NCI-H510A treated with DMSO at 0.1 percent for 48 hours (cell line): ENCODE results near the gene PTGES3L.
"Not testable (repeated sequence)": the region's sequence is repeated elsewhere in the genome, so short reads cannot be mapped to it uniquely, and the experiment has no call there.

Experiments
- DNase-seq: peaks from one replicate; lab custom pipeline; 2025; lab: John Stamatoyannopoulos, UW

Gene PTGES3L

GRCh38 chr17:42980274-42980765 is 440 bp upstream of the PTGES3L start, which contains the start of gene RUNDC1:
Gene RUNDC1, plus strand, starts transcription at chr17:42980565. Its CDS starts 12 bp downstream, at chr17:42980577.
- DNase-seq: peak; percentile 77

DNA sequence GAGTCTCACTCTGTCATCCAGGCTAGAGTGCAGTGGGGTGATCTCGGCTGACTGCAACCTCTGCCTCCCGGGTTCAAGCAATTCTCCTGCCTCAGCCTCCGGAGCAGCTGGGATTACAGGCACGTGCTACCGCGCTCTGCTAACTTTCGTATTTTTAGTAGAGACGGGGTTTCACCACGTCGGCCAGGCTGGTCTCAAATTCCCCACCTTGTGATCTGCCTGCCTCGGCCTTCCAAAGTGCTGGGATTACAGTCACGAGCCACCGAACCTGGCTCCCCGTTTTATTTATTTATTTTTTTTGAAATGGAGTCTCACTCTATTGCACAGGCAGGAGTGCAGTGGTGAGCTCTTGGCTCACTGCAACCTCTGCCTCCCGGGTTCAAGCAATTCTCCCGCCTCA is 4.2 kb downstream of the PTGES3L start:
- not testable (repeated sequence) for DNase-seq

- no peak for DNase-seq
Observed at GRCh38 chr17:42975265-42975664, 4.6 kb downstream of the PTGES3L start.

DNA sequence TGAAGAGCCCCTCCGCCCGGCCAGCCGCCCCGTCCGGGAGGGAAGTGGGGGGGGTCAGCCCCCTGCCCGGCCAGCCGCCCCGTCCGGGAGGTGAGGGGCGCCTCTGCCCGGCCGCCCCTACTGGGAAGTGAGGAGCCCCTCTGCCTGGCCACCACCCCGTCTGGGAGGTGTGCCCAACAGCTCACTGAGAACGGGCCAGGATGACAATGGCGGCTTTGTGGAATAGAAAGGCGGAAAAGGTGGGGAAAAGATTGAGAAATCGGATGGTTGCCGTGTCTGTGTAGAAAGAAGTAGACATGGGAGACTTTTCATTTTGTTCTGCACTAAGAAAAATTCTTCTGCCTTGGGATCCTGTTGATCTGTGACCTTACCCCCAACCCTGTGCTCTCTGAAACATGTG is 6.6 kb downstream of the PTGES3L start:
- DNase-seq: not testable (repeated sequence)

DNA sequence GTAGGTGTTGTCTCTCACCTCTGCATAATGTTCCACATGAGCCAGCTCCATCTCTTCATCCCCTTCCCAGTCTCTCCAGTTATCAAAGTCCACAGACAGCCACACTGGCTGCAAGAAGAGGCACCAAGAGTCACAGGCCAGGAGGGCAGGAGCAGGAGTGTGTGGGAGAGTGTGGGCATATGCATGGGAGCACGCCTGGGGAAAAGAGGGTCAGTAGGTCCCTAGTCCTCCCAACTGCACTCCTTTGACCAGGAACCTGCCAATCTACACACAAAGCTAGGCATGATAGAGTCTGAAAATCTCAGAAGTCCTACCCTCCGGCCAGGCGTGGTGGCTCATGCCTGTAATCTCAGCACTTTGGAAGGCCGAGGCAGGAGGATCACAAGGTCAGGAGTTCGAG is 8.3 kb downstream of the PTGES3L start:
- DNase-seq: no peak

DNA sequence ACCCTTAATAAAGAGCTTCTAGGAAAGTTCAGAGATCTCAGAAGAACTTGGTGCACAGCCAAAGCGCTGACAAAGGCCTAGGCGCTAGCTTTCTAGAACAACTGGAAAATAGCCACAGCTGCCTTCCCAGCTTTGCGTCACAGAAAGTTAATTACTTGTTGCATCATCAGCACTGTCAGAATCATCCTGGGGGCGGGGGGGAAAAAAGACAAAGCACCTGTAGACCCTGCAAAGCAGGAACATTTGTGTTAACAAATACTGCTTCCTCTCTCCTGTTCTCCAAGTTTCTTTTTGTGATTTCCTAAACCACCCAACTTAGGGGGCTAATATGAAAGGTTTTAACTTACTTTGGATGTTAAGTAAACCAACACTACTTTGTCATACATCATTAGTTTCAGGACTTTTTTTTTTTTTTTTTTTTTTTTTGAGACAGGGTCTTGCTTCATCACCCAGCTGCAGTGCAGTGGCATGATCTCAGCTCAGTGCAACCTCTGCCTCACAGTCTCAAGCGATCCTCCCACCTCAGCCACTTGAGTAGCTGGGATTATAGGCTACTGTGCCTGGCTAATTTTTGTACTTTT is 10.8 kb downstream of the PTGES3L start:
- DNase-seq: no peak

DNA sequence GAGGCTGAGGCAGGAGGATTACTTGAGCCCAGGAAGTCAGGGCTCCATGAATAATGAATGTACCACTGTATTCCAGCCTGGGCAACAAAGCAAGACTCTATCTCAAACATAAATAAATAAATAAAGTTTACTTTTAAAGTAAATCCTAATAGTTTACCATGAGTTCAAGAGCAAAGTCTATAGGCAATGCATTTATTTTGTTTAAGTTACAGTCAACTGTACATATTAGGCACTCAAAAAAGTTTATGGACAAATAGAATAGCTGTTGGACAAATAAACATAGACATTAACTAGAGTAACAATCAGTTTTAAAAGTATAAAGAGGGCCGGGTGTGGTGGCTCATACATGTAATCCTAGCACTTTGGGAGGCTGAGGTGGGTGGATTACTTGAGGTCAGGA is 12.0 kb downstream of the PTGES3L start:
- no peak for DNase-seq

- peak; percentile 92 for DNase-seq
Observed at GRCh38 chr17:42964161-42964932, 15.5 kb downstream of the PTGES3L start, which contains the start of gene AARSD1. Gene AARSD1, minus strand, starts transcription at chr17:42964454. Its CDS starts 14 bp downstream, at chr17:42964440.

GRCh38 chr17:42953669-42954068 is 26.2 kb downstream of the PTGES3L start:
- no peak for DNase-seq

DNA sequence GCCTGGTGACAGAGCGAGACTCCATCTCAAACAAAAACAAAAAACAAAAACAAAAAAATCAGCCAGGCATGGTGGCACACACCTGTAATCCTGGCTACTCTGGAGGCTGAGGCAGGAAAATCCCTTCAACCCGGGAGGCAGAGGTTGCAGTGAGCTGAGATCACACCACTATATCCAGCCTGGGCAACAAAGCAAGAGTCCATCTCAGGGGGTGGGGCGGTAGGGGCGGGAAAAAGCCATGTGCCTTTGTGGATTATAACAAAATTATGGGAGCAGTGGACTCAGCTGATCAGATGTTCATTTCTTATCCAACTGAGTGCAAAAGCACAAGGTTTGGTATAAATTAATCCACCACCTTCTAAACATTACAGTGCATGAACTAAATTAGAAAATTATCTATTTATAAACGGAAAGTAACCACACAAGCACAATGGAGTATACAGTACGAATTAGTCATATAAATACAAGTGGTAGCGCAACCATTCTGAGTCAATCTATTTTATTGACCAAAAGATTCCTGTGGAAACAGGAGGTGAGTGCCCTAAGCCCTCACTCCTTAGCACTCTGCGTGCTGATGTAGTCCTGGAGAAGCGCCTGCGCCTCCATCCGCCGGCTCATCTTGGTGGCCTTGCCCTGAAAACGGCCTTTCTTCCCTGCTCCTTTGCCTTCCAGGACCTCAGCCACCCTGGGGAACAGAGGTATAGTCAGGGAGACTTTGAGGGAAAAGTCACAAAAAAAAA is 29.7 kb downstream of the PTGES3L start:
- no peak for DNase-seq

- DNase-seq: no peak
Observed at GRCh38 chr17:42946812-42947211, 33.1 kb downstream of the PTGES3L start.

- no peak for DNase-seq
Observed at GRCh38 chr17:42944211-42944610, 35.7 kb downstream of the PTGES3L start.

GRCh38 chr17:42937712-42938596 is 41.9 kb downstream of the PTGES3L start:
- peak; percentile 61 for DNase-seq

DNA sequence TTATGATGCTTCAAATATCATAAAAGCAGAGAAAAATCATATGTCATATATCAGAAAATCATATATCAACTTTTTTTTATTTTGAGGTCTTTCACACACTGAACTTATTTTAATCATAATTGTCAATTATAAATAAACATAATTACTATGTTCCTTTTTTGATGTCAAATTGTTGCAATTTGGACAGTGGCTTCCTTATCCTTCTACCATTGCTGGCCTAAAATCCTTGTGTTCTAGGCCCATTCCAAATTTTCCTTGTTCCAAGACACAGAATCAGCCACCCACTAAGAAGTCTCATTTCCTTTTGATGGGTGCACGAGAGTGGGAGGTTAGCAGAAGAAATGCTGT is 50.4 kb downstream of the PTGES3L start:
- no peak for DNase-seq

GRCh38 chr17:42928714-42929496 is 51.0 kb downstream of the PTGES3L start:
- DNase-seq: peak; percentile 47

DNA sequence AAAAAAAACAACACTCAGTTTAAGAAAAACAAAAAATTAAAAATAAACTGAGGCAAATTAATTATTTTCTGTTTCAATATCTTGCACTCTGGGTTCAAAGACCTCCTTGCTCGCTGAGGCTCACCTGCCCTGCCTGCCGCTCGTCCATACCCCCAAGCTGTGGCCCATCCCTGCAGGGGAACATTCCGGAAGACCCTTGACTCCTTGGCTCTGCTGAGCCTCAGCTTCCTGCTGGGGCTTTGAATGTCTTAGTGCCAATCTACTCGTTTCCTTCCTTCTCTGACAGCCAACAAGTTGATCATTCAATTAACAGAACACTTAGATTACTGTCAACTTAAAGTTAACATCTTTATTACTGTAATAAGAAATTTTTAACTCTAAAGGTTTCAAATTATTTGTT is 55.0 kb downstream of the PTGES3L start:
- DNase-seq: no peak

- DNase-seq: not testable (repeated sequence)
Observed at GRCh38 chr17:42923472-42923871, 56.4 kb downstream of the PTGES3L start.

- DNase-seq: no peak
Observed at GRCh38 chr17:42922294-42922693, 57.6 kb downstream of the PTGES3L start.

DNA sequence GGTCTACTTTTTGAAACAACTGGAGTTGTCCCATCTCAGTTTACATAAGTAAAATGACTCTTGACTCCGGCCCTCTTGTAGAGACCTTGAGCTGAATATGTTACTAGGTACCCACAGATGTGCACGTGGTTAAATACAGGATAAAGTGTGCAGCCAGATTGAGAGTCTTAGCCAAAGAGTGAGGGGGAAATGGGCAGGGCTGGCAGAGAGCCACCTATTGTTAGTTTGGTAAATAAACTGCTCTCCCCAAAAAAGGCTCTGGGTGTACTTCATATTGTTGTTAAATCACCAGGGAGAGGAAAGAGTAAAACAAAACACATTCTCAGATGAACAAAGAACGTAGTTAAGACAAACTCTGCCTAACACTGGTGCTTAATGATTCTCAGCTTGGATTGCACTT is 59.0 kb downstream of the PTGES3L start:
- DNase-seq: peak; percentile 29

DNA sequence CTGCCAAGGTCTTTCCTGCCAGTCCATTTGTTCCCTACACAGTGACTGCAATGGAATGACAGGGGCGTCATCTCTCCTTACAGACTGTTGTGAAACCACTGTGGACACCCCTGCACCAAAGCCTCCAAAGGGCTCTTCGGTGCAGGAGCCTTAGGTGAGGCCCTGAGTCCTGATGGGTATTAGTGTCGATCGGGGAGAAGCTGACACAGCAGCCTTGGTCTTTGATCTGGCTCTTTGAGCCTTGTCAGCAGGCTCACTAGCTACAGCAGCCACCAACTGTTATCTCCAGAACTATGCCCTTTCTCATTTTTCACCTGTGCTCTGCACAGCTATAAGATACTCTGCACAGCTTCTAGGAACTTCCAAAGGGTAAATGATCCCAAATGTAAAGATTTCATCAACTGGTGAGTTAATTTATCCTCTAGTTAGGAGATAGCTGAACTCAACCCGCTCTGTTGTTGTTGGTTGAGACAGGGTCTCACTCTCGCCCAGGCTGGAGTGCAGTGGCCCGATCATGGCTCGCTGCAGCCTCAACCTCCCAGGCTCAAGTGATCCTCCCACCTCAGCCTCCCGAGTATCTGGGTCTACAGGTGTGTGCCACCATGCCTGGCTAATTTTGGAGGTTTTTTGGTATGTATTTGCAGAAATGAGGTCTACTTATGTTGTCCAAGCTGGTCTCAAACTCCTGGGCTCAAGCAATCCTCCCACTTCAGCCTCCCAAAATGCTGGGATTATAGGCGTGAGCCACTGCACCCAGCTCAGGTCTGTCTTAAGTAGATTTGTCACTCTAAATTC is 59.6 kb downstream of the PTGES3L start:
- DNase-seq: peak; percentile 22
